ENCODE results near the gene ITGA11. TPM values are rescaled to one million over a fixed set of nuclear protein-coding genes. Genes with fewer than 3 reads are reported as not detected.

The ITGA11 gene
- total RNA-seq, 1 donor from 2014 or later, result 0.22 TPM

GRCh38 chr15:68415501-68416157, 16.3 kb downstream of the ITGA11 start:
- TF ChIP-seq, protein P1, sequence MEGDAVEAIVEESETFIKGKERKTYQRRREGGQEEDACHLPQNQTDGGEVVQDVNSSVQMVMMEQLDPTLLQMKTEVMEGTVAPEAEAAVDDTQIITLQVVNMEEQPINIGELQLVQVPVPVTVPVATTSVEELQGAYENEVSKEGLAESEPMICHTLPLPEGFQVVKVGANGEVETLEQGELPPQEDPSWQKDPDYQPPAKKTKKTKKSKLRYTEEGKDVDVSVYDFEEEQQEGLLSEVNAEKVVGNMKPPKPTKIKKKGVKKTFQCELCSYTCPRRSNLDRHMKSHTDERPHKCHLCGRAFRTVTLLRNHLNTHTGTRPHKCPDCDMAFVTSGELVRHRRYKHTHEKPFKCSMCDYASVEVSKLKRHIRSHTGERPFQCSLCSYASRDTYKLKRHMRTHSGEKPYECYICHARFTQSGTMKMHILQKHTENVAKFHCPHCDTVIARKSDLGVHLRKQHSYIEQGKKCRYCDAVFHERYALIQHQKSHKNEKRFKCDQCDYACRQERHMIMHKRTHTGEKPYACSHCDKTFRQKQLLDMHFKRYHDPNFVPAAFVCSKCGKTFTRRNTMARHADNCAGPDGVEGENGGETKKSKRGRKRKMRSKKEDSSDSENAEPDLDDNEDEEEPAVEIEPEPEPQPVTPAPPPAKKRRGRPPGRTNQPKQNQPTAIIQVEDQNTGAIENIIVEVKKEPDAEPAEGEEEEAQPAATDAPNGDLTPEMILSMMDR (IDR thresholded peaks at IDR 0.05; ENCODE audit: partially characterized antibody, unreplicated experiment), result no peak
- no peaks in the 10 kb centered on the region for H3K36me3 Mint-ChIP-seq (ENCODE audit: unreplicated experiment)
- no peak overlapping the region for H3K4me3 Mint-ChIP-seq (ENCODE audit: unreplicated experiment)
- H3K27ac Mint-ChIP-seq (ENCODE audit: unreplicated experiment), result no peak overlapping the region
- peaks cover 4% of the 10 kb centered on the region for H3K27me3 Mint-ChIP-seq (ENCODE audit: unreplicated experiment)
- peaks cover 8% of the 10 kb centered on the region for H3K4me1 Mint-ChIP-seq (ENCODE audit: low read depth, unreplicated experiment)
- no peak for DNase-seq
- peaks cover 3% of the 10 kb centered on the region for H3K9me3 Mint-ChIP-seq (ENCODE audit: unreplicated experiment)

GRCh38 chr15:68415061-68415460, 16.9 kb downstream of the ITGA11 start:
- Mint-ChIP-seq H3K9me3 (ENCODE audit: unreplicated experiment) (peaks cover 2% of the 10 kb centered on the region), H3K27ac (ENCODE audit: unreplicated experiment) (no peak overlapping the region), H3K4me3 (ENCODE audit: unreplicated experiment) (no peak overlapping the region), H3K27me3 (ENCODE audit: unreplicated experiment) (peaks cover 4% of the 10 kb centered on the region), H3K4me1 (ENCODE audit: low read depth, unreplicated experiment) (peaks cover 6% of the 10 kb centered on the region), H3K36me3 (ENCODE audit: unreplicated experiment) (no peaks in the 10 kb centered on the region)
- TF ChIP-seq, protein P1 (IDR thresholded peaks at IDR 0.05; ENCODE audit: partially characterized antibody, unreplicated experiment), result no peak
- no peak for DNase-seq

DNA sequence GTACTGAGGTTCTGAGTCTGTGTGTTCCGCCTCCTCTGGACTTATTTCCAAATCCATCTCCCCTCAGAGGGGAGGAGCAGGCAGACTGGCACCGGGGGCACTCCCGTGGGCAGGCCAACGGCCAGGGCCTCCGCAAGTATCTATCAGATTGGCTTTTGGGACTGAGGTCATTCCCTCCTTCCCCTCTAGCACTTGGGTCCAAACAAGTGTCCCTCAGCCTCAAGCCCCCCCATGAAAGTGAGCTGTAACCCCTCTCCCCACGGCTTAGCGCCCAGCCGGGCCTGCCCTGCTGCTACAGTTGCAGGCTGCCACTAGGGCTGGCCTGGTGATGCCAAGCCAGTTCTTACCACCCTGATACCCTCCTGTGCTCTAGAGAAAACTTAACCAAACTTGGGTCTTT, 17.4 kb downstream of the ITGA11 start:
- Mint-ChIP-seq H3K4me3 (ENCODE audit: unreplicated experiment) (no peak overlapping the region), H3K9me3 (ENCODE audit: unreplicated experiment) (peaks cover 2% of the 10 kb centered on the region), H3K27me3 (ENCODE audit: unreplicated experiment) (peaks cover 4% of the 10 kb centered on the region), H3K27ac (ENCODE audit: unreplicated experiment) (no peak overlapping the region), H3K4me1 (ENCODE audit: low read depth, unreplicated experiment) (peaks cover 6% of the 10 kb centered on the region), H3K36me3 (ENCODE audit: unreplicated experiment) (no peaks in the 10 kb centered on the region)
- DNase-seq, result no peak
- TF ChIP-seq, protein P1 (IDR thresholded peaks at IDR 0.05; ENCODE audit: partially characterized antibody, unreplicated experiment), result no peak

DNA sequence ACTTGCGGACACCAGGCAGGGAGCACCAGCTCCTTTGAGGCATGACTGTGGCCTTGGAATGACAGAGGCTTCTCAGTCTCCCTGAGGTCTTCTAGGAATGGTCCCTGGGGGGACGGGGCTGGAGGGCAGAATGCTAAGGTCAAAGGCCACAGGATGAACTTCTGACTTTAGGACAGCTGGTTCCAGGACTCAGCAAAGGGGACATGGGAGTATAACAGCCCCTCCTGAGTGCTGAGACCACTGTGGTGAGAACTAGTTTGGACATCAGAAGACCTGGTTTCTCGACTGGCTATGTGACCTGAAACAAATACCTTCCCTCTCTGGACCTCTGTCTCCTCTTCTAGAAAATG, 17.8 kb downstream of the ITGA11 start:
- peaks cover 4% of the 10 kb centered on the region for H3K27me3 Mint-ChIP-seq (ENCODE audit: unreplicated experiment)
- H3K4me3 Mint-ChIP-seq (ENCODE audit: unreplicated experiment), result no peak overlapping the region
- no peaks in the 10 kb centered on the region for H3K36me3 Mint-ChIP-seq (ENCODE audit: unreplicated experiment)
- TF ChIP-seq, protein P1 (IDR thresholded peaks at IDR 0.05; ENCODE audit: partially characterized antibody, unreplicated experiment), result no peak
- peaks cover 2% of the 10 kb centered on the region for H3K9me3 Mint-ChIP-seq (ENCODE audit: unreplicated experiment)
- H3K27ac Mint-ChIP-seq (ENCODE audit: unreplicated experiment), result no peak overlapping the region
- no peak for DNase-seq
- H3K4me1 Mint-ChIP-seq (ENCODE audit: low read depth, unreplicated experiment), result peaks cover 6% of the 10 kb centered on the region

DNA sequence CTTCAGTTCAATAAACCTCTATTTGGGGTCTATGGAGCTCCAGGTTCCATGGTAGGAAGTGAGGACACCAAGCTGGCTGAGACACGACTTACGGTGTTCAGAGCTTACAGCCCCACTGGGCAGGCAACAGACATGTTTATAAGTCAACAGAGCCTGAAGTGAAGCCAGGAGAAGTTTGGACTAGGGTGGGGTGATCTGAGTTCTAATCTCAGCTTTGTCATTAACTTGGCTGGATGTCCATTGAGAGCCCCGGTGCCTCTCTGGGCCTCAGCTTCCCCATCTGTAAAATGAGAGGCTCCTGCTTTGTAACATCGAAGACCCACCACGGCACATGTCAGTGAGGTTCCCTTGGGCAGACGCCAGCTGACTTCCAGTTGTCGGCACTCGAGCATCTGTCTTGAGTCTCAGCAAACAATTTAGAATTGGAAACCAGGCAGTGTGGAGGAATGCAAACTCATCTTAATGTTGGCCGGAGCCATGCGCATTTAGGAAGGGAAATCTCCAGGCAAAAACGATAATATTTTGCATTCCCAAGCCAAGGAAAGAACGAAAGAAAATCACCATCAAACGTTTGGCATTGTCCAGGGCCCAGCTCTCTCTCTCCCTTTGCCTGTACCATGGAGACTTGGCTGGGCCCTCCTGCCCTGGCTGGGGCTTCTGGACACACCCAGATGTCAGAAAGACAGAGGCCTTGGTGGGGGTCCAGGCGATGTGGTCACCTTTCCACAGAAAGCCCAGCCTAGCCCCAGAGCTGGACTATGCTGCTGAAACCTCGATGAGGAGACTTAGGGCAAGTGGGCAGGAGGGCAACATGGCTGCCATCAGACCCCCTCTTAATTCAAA, 18.4 kb downstream of the ITGA11 start:
- Mint-ChIP-seq H3K4me3 (ENCODE audit: unreplicated experiment) (no peak overlapping the region), H3K4me1 (ENCODE audit: low read depth, unreplicated experiment) (peaks cover 6% of the 10 kb centered on the region), H3K9me3 (ENCODE audit: unreplicated experiment) (peaks cover 2% of the 10 kb centered on the region), H3K27ac (ENCODE audit: unreplicated experiment) (no peak overlapping the region), H3K36me3 (ENCODE audit: unreplicated experiment) (no peaks in the 10 kb centered on the region), H3K27me3 (ENCODE audit: unreplicated experiment) (peaks cover 4% of the 10 kb centered on the region)
- no peak for DNase-seq
- TF ChIP-seq, protein P1 (IDR thresholded peaks at IDR 0.05; ENCODE audit: partially characterized antibody, unreplicated experiment), result no peak
